Measurements from ENCODE around the gene GRM7.

GRCh38 chr3:7263347-7264195, 402.7 kb downstream of the GRM7 start:
- TF ChIP-seq EZH2 (IDR thresholded peaks at IDR 0.05; ENCODE audit: borderline replicate concordance) (no peak), CTCF (IDR thresholded peaks at IDR 0.05; ENCODE audit: poor library complexity) (no peak), EZH2phosphoT487 (IDR thresholded peaks at IDR 0.05; ENCODE audit: low read depth, severe bottlenecking, unreplicated experiment) (no peak)
